ENCODE measurements around the gene SH3GLB1.

SH3GLB1 gene

GRCh38 chr1:86774305-86775295 is 70.2 kb downstream of the SH3GLB1 start:
- DNase-seq, result peak; percentile 94

- DNase-seq, result no peak
These were observed 71.0 kb downstream of the SH3GLB1 start for GRCh38 chr1:86775395-86775794.

DNA sequence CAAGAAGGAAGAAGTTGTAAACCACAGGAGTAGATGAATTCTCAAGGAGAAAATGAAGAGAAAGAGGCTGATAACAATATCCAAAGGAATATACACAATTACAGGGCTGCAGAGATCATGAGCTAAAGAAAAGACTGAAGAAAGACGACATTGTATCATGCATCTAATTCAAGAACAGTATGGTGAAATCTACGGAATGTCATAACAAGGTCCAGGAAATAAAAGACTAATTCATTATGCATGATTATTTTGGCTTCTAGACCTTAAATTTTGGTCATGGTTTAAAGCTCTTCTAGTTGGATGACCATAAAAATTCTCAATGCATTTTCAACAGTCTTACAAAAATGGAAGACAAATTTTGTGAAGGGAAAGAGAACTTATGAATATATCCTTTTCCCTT is 71.7 kb downstream of the SH3GLB1 start:
- DNase-seq, result no peak

DNA sequence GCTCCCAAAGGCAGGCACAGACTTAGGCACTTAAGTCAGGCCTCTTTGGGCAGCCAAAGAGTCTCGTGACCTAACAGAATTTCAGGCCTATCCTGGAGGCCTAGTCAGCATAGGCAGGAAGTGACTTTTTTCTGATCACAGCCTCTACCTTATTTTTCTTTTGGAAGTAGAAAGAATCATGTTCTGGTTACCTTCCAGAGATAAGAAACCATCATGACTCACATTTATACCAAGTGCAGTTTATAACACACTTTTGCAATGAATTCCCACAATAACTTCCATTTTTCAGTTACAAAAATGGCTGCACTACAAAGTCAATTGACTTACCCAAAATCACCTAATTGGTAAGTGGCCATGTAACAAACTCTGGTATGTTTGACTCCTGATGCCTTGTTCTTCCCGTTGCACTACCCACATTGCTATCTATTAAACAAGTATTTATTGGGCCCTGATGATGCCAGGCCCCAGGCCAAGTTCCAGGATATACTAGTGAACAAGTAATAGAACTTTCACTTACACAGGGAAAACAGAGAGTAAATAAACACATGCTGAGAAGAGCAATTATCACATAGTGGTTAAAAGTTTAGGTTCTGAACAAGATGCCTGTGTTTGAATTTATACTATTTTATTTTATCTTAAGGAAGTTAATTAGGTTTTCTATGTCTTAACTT is 74.3 kb downstream of the SH3GLB1 start:
- DNase-seq, result no peak

- DNase-seq, result no peak
These were observed 75.2 kb downstream of the SH3GLB1 start for GRCh38 chr1:86779308-86780191.

- no peak for DNase-seq
These were observed 78.1 kb downstream of the SH3GLB1 start for GRCh38 chr1:86782482-86782881.

DNA sequence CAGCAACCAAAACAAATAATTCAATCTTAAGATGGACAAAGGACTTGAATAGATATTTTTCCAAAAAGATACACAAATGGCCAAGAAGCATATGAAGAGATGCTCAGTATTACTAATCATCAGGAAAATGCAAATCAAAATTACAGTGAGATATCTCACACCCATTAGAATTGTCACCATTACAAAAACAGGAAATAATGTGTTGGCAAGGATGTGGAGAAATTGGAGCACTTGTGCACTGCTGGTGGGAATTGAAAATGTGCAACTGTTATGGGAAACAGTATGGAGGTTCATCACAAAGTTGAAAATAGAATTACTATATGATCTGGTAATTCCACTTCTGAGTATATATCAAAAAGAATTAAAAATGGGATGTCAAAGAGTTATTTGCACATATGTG is 83.2 kb downstream of the SH3GLB1 start:
- DNase-seq, result no peak

GRCh38 chr1:86788300-86789206 is 84.2 kb downstream of the SH3GLB1 start:
- no peak for DNase-seq

DNA sequence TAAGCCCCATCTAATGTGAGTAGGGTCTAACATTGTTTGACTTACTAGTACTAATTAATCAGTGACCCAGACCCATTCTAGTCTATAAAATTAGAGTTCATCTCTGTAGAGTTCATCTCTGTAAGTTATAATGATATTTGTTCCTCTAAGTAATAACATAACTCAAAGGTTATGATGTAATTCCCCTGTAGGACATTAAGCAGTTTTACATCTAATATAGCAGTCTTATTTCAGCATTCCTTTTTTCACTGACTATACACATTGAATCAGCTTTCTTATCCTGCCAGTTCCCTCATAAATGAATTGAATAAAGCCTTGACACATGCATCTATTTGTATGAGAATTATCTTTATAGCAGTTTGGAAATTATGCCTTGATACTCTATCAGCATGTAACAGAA is 90.9 kb downstream of the SH3GLB1 start:
- DNase-seq, result no peak
